OCI-LY1 (cell line): Measurements from ENCODE around the gene DUSP5.
A peak's percentile ranks its signal among the peaks of the same experiment; 100 is the strongest.

ENCODE experiments used
- H2AFZ ChIP-seq: fragments of 200-600 bp; sonication (generic), shearing (Covaris generic); 2 replicates; pipeline ENCODE4 v1.6.0; 2014; ENCODE audit warnings: antibody characterized with exemption, mild to moderate bottlenecking, low read length
- H3F3A ChIP-seq: fragments of 200-600 bp; sonication (generic), shearing (Covaris generic); 2 replicates; pipeline ENCODE4 v1.6.0; 2014; ENCODE audit warnings: mild to moderate bottlenecking, antibody characterized with exemption, low read length, moderate library complexity; ENCODE audit not compliant: insufficient read depth
- H3K27ac ChIP-seq: fragments of 200-600 bp; sonication (generic); 2 replicates; pipeline ENCODE4 v1.5.1; 2014; ENCODE audit warnings: low read length, mixed run types, mild to moderate bottlenecking, low read depth; ENCODE audit not compliant: poor library complexity, severe bottlenecking
- H3K27me3 ChIP-seq: fragments of 200-600 bp; sonication (generic); 2 replicates; pipeline ENCODE4 v1.6.0; 2014; ENCODE audit warnings: antibody characterized with exemption, mild to moderate bottlenecking, low read length, moderate library complexity; ENCODE audit not compliant: insufficient read depth
- H3K36me3 ChIP-seq: fragments of 200-600 bp; sonication (generic); 2 replicates; pipeline ENCODE4 v1.6.1; 2014; ENCODE audit warnings: mild to moderate bottlenecking, antibody characterized with exemption, low read length, moderate library complexity, mixed read lengths; ENCODE audit not compliant: insufficient read depth
- H3K4me1 ChIP-seq: fragments of 200-600 bp; sonication (generic); 2 replicates; pipeline ENCODE4 v1.5.1; 2014; ENCODE audit warnings: mild to moderate bottlenecking, low read length, moderate library complexity; ENCODE audit not compliant: insufficient read depth, severe bottlenecking
- H3K4me2 ChIP-seq: fragments of 200-600 bp; sonication (generic), shearing (Covaris generic); 2 replicates; pipeline ENCODE4 v1.6.1; 2014; ENCODE audit warnings: low read length
- H3K4me3 ChIP-seq: fragments of 200-600 bp; sonication (generic); 2 replicates; pipeline ENCODE4 v1.5.1; 2014; ENCODE audit warnings: low read length, low read depth, mild to moderate bottlenecking, mixed read lengths; ENCODE audit not compliant: poor library complexity, severe bottlenecking
- H3K79me2 ChIP-seq: fragments of 200-600 bp; shearing (Covaris generic); 2 replicates; pipeline ENCODE4 v1.6.1; 2016; ENCODE audit warnings: mixed run types, low read length, mixed read lengths; ENCODE audit not compliant: insufficient read depth
- H3K9ac ChIP-seq: fragments of 200-600 bp; sonication (generic), shearing (Covaris generic); 2 replicates; pipeline ENCODE4 v1.6.1; 2014; ENCODE audit warnings: mild to moderate bottlenecking, low read length, mixed read lengths
- H3K9me2 ChIP-seq: fragments of 200-600 bp; sonication (generic), shearing (Covaris generic); 2 replicates; pipeline ENCODE4 v1.6.1; 2014; ENCODE audit warnings: low read depth, mild to moderate bottlenecking, low read length, mixed read lengths
- H3K9me3 ChIP-seq: fragments of 200-600 bp; shearing (Covaris generic); 2 replicates; pipeline ENCODE4 v1.6.1; 2014; ENCODE audit warnings: low read length, mixed read lengths
- H4K20me1 ChIP-seq: fragments of 200-600 bp; sonication (generic), shearing (Covaris generic); 2 replicates; pipeline ENCODE4 v1.6.0; 2016; ENCODE audit warnings: mild to moderate bottlenecking, low read length; ENCODE audit not compliant: insufficient read depth
- EZH2 ChIP-seq: fragments of 200-600 bp; sonication (generic), shearing (Covaris generic); IDR thresholded peaks from 2 replicates; pipeline ENCODE4 v1.8.0; 2017; ENCODE audit warnings: borderline replicate concordance, mixed run types, mild to moderate bottlenecking, antibody characterized with exemption, low read length, moderate library complexity, mixed read lengths
- TF ChIP-seq, protein P1 (sequence below): fragments of 200-600 bp; sonication (generic), shearing (Covaris generic); IDR thresholded peaks from 2 replicates; pipeline ENCODE4 v1.5.1; 2017; ENCODE audit warnings: mild to moderate bottlenecking, antibody characterized with exemption, low read length, moderate library complexity, mixed read lengths

DUSP5 gene

DNA sequence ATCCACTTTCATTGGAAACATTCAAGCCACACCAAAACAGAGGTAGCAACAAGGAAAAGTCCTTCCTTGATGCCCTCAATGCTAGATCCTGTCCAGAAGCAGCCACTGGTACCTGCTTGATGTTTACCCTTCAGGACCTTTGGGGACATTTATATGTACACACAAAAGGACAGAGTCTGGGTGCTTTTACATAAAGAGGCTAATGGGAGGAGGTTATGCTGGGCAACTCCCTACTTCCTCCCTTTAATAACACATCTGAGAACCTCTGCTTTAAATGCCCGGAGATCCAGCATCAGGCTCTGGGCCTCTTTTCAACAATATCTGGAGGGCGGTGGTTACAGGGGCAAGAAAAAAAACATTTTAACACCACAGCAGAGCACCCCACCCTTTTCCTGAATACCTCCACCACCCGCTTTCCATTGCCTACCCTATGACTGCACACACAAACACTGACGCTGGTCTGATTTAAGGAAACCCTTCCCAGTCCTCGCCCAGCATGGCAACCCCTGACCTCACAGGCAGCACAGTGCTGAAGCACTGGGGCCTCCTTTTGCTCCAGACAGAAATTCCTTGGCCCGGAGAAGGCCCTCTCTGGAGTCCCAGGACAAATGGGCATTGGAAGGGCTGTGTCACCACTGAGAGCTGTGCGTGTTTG, 39.3 kb upstream of the DUSP5 start:
- no peak for TF ChIP-seq EZH2
- TF ChIP-seq, protein P1, sequence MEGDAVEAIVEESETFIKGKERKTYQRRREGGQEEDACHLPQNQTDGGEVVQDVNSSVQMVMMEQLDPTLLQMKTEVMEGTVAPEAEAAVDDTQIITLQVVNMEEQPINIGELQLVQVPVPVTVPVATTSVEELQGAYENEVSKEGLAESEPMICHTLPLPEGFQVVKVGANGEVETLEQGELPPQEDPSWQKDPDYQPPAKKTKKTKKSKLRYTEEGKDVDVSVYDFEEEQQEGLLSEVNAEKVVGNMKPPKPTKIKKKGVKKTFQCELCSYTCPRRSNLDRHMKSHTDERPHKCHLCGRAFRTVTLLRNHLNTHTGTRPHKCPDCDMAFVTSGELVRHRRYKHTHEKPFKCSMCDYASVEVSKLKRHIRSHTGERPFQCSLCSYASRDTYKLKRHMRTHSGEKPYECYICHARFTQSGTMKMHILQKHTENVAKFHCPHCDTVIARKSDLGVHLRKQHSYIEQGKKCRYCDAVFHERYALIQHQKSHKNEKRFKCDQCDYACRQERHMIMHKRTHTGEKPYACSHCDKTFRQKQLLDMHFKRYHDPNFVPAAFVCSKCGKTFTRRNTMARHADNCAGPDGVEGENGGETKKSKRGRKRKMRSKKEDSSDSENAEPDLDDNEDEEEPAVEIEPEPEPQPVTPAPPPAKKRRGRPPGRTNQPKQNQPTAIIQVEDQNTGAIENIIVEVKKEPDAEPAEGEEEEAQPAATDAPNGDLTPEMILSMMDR, result no peak
- H3K4me1 ChIP-seq, result peaks cover 75% of the 10 kb centered on the region
- H3K9me2 ChIP-seq, result no peaks in the 10 kb centered on the region
- no peaks in the 10 kb centered on the region for H3K9me3 ChIP-seq
- H3K36me3 ChIP-seq, result no peaks in the 10 kb centered on the region
- H3K9ac ChIP-seq, result peak overlapping the region; percentile 29; the same call in 1 of the 2 replicates
- no peaks in the 10 kb centered on the region for H4K20me1 ChIP-seq
- H3K4me2 ChIP-seq, result peak overlapping the region; percentile 47
- H3K79me2 ChIP-seq, result no peaks in the 10 kb centered on the region
- peak overlapping the region; percentile 90 for H3K27ac ChIP-seq
- H3K27me3 ChIP-seq, result no peaks in the 10 kb centered on the region
- H3F3A ChIP-seq, result no peaks in the 10 kb centered on the region
- H2AFZ ChIP-seq, result no peak overlapping the region
- H3K4me3 ChIP-seq, result peak overlapping the region; percentile 9

GRCh38 chr10:110459600-110459999, 38.1 kb upstream of the DUSP5 start:
- Histone ChIP-seq H2AFZ (no peak overlapping the region), H3K79me2 (no peaks in the 10 kb centered on the region), H3K9me2 (no peaks in the 10 kb centered on the region), H3K9ac (peak overlapping the region; percentile 58), H3K4me1 (peaks cover 85% of the 10 kb centered on the region), H3K9me3 (no peaks in the 10 kb centered on the region), H4K20me1 (no peaks in the 10 kb centered on the region), H3K27ac (peak overlapping the region; percentile 90), H3K36me3 (no peaks in the 10 kb centered on the region), H3K4me2 (peak overlapping the region; percentile 58), H3K27me3 (no peaks in the 10 kb centered on the region), H3F3A (no peaks in the 10 kb centered on the region), H3K4me3 (peak overlapping the region; percentile 48)
- TF ChIP-seq EZH2, result no peak
- TF ChIP-seq, protein P1, result peak; percentile 47

- Histone ChIP-seq H3K9me3 (no peaks in the 10 kb centered on the region), H3K36me3 (no peaks in the 10 kb centered on the region), H3K27me3 (no peaks in the 10 kb centered on the region), H3K27ac (peak overlapping the region; percentile 90), H4K20me1 (no peaks in the 10 kb centered on the region), H3K9ac (peak overlapping the region; percentile 58), H3K4me3 (peak overlapping the region; percentile 48), H3K9me2 (no peaks in the 10 kb centered on the region), H3K4me2 (peak overlapping the region; percentile 58), H3F3A (no peaks in the 10 kb centered on the region; the same call in 1 of the 2 replicates), H2AFZ (no peak overlapping the region), H3K79me2 (no peaks in the 10 kb centered on the region), H3K4me1 (peaks cover 89% of the 10 kb centered on the region)
- TF ChIP-seq, protein P1, result no peak
- TF ChIP-seq EZH2, result no peak
Observed at GRCh38 chr10:110460111-110460809, 37.4 kb upstream of the DUSP5 start.
